Spleen (tissue), 7 donors: ENCODE results near the gene RBM39.

ENCODE experiments used
- CTCF ChIP-seq, 11 experiments: fragments of 200-600 bp in 7 of 11; fragments of 450-650 bp in 4 of 11; sonication (generic) in 4 of 11; IDR thresholded peaks in 8 of 11; conservative IDR thresholded peaks in 3 of 11; 1 replicate in 7 of 11; 2 replicates in 4 of 11; pipeline versions ENCODE4 v1.4.0 to v1.8.0; 2016 to 2021; ENCODE audit warnings: antibody characterized with exemption in 11 of 11, inconsistent platforms in 4 of 11, mild to moderate bottlenecking in 1 of 11
- POLR2A ChIP-seq, 3 donors: fragments of 450-650 bp; IDR thresholded peaks; one replicate each; pipeline ENCODE4 v1.5.1; 2017; ENCODE audit warnings: antibody characterized with exemption in 3 of 3, mild to moderate bottlenecking in 1 of 3
- POLR2AphosphoS5 ChIP-seq, 3 donors: sonication (generic); formaldehyde crosslinking; IDR thresholded peaks; one replicate each; pipeline ENCODE4 v1.5.1; 2017; ENCODE audit warnings: antibody characterized with exemption in 3 of 3
- donor health status: DM: no; HTN: no; CAD: no; lungs with moderate emphysema.
- donor health status: DM: no; HTN: no; CAD: no.
- donor health status: DM: no; HTN: no; CAD: no.

DNA sequence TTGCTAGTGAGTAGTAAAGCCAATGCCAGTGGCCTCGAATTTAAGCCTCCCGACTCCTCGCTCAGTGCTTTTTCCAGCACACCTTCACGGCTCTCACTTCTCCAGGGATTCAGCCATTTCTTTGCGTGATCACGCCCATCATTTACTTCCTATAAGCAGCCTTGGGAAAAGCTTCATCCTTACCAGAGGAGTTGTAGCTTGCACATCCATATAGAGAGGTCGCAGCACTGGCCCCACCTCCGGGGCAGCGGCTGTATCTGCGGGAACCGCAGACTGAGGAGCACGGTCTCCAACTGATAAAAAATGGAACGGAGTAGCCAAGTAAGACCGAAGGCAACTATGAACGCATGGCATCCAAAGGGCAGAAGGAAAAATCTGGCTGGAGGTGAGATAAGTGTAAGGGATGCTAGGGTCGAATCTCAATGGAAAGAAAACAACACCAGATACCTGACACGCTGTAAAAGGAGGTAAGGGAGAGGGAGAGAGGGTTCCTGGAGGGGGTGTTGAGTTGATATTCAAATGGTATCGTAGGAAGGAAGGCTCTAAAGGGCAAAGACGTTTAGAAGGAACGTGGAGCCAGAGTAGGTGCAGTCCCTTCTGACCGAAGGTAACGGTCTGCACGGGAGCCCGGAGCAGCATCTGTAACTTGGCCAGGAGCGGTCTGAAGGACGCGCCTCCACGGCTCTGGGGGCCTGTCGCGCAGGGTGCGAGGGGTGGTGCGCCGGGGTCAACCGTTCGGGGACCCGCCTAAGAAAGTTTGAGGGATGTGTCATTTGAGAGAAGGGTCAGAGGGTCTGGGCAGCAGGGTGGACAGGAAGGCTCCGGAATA is 43.5 kb downstream of the RBM39 start:
- TF ChIP-seq CTCF (IDR thresholded peaks at IDR 0.05 in 8 of 11, conservative IDR thresholded peaks at IDR 0.05 in 3 of 11) = peak in 1 of 11 experiments; percentile 3
- TF ChIP-seq POLR2A (IDR thresholded peaks at IDR 0.05) = no peak
- TF ChIP-seq POLR2AphosphoS5 (IDR thresholded peaks at IDR 0.05) = no peak
